Stimulated activated CD4-positive, alpha-beta T cell treated with anti-CD3 and anti-CD28 coated beads, Interleukin-4, amount 100 ng/mL, for 24 hours (primary cell): ENCODE results near the gene PLEKHA5.
"Not testable (repeated sequence)": the region's sequence is repeated elsewhere in the genome, so short reads cannot be mapped to it uniquely, and the experiment has no call there.

Experiments used
- DNase-seq: peaks from one replicate; pipeline ENCODE4 v3.0.0-alpha.2; 2020

Gene PLEKHA5

DNA sequence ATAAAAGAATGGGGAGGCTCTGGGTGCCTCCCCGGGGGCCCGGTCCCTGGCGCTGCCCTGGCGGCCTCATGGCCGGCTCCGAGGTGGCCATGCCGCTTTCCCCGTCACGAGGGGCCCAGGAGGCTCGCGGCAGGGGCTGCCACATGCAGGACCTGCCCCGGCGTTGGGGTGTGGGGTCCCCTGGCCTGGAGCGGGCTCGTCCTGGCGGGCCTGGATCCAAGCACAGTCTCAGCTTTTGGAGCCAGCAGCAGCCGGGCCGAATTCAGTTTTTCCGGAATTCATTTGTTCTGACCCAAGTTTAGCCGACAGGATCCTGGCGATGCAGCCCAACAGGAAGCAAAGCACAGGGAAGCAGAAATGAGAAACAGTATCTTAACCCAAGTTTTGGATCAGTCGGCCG is 283.3 kb downstream of the PLEKHA5 start:
- DNase-seq, result no peak

DNA sequence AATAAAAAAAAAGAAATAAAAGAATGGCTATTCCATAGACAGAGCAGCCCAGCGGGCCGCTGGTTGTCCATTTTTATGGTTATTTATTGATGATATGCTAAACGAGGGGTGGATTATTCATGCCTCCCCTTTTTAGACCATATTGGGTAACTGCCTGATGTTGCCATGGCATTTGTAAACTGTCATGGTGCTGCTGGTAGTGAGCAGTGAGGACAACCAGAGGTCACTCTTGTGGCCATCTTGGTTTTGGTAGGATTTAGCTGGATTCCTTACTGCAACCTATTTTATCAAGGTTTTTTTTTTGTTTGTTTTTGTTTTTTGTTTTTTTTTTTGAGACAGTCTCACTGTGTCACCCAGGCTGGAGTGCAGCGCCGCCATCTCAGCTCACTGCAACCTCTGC is 284.0 kb downstream of the PLEKHA5 start:
- not testable (repeated sequence) for DNase-seq

DNA sequence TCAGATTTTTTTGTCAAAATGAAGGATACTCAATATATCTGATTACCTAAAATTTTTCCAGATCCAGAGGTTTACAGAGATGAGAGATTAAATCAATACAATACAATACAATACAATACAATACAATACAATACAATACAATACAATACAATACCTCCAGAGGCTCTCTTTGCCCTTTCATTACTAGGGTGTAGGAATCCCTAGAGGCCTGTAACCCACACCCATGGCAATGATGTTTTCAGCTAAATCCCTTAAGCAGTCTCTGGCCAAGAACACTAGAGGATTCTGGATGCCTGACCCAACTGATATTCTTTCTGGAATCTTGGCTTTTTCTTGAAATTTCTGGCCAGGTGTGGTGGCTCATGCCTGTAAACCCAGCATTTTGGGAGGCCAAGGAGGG is 286.0 kb downstream of the PLEKHA5 start:
- no peak for DNase-seq

DNA sequence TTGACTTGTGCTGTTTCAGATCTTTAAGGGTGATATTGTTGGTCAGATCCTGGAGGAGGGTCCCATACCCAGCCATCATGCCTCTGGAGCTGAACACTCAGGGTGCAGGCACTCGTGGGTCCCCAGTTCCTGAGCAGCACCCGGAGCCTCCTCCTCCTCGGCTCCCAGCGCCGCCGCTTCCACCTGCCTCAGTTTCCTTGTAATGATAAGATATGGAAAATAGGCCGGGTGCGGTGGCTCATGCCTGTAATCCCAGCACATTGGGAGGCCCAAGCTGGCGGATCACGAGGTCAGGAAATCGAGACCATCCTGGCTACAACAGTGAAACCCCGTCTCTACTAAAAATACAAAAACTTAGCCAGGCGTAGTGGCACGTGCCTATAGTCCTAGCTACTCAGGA is 289.6 kb downstream of the PLEKHA5 start:
- no peak for DNase-seq

DNA sequence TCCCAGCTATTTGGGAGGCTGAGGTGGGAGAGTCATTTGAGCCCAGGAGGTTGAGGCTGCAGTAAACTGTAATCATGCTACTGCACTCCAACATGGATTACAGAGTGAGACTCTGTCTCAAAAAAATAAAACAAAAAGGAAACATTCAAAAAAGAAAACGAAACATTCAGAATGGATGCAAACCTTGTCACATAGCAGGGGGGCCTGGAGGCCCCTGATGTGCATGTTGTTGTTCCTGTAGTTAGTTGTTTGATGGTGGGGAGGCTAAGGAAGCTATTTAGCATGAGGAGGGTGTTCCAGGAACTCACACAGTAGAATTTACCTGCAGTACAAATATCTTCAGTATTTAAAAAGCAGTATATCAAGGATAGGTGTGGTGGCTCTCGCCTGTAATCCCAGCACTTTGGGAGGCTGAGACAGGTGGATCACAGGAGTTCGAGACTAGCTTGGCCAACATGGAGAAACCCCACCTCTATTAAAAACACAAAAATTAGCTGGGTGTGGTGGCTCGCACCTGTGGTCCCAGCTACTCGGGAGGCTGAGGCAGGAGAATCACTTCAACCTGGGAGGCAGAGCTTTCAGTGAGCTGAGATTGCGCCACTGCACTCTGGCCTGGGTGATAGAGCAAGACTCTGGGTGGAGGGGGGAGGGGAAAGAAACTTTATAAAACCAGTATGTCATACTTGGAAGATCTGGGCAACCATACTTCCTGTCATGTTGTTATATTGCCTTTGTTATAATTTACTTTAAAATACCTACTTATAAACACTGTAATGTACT is 292.2 kb downstream of the PLEKHA5 start:
- no peak for DNase-seq

DNA sequence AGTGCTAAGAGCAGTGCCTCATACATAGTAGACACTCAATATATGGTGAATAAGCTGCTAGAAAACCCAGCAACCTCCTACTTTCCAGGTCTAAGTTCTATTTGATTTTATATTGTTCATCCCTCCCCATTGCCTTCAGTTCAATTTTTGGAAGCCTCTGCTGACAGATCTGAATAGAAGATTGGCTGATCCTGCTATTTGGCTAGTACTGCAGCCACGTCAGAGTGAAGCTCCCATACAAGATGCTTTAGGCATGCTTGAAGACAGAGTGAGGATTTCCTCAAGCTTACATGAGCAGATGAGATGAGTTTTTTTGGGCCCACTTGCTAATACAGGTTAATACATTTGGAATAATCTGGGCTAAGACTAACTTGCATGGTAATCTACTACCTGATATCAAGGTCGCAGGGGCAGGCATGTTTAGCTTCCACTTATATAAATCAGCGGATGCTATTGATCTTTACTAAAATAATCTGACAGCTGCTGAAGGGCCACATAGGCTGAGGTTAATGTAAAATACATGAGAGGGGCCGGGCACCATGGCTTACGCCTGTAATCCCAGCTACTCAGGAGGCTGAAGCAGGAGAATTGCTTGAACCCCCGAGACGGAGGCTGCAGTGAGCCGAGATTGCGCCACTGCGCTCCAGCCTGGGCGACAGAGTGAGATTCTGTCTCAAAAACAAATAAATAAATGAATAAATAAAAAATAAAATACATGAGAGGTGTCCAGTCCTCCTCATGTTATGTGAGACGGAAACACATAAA is 293.8 kb downstream of the PLEKHA5 start:
- DNase-seq, result no peak
